ENCODE measurements around the gene ENAH. TPM values are rescaled to one million over a fixed set of nuclear protein-coding genes. Genes with fewer than 3 reads are reported as not detected.

Gene ENAH
- total and polyA plus RNA-seq, 12 donors = 12.4 to 201 (median 99.8) TPM

DNA sequence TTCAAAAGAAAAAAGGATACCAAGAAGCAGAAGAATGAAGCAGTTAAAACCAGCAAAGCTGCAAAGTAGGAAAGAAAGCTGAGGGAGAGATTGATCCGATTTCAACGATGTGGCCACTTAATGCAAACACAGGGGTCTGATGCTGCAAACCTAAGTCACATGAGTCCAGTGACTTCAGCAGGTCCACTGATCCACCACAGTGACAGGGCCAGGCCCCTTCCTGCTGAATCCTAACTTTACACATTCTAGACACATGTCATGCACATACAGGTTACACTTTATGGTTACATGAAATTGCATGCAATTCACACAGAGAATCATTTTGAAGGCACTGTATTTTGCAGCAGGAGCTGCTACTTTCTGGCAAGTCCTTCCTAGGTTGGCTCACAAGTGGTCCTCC, 166.1 kb downstream of the ENAH start:
- Histone ChIP-seq H3K27ac (no peak overlapping the region), H3K4me1 (peaks cover 0 to 10% (median 0%) of the 10 kb centered on the region in 9 donors), H3K27me3 (no peaks in the 10 kb centered on the region), H3K9me3 (no peaks in the 10 kb centered on the region), H3K4me3 (no peak overlapping the region), H3K36me3 (no peaks in the 10 kb centered on the region)
- DNase-seq = no peak
- intact Hi-C loops (cut with DNase I) = loop anchor here in 2 of 10 donors (10.0 kb wide), 1 partner anchor 168 kb away; the partner anchor contains the start of gene ENAH (in 2 of the 2)
- ATAC-seq = no peak
- WGBS, 2 donors = 89 to 90% methylated on average over 2 of the region's 2 CpGs
- no peak for TF ChIP-seq CTCF (IDR thresholded peaks at IDR 0.05)

DNA sequence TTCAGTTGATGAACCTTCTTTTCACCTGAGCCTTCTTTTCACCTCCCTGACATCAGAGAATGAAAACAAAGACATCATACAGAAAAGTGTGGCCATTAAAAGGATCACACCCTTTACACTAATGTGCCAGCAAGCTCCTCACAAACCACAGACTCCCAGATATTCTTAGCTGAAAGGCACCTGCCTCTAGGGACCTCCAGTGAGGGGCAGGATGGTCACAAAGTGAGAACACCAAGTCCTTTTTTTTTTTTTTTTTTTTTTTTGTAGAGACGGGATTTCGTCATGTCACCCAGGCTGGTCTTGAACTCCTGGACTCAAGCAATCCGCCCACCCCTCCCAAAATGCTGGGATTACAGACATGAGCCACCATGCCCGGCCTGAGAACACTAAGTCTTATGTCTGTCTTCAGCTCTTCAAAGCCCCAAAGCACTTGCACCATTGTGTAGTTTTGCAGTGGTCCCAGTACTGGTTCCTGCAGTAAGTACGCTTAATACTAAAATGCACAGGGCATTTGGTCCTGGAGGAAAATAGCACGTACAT, 166.9 kb downstream of the ENAH start:
- no peak for TF ChIP-seq CTCF (IDR thresholded peaks at IDR 0.05)
- WGBS, 2 donors = 96 to 97% methylated on average over 6 of the region's 6 CpGs

DNA sequence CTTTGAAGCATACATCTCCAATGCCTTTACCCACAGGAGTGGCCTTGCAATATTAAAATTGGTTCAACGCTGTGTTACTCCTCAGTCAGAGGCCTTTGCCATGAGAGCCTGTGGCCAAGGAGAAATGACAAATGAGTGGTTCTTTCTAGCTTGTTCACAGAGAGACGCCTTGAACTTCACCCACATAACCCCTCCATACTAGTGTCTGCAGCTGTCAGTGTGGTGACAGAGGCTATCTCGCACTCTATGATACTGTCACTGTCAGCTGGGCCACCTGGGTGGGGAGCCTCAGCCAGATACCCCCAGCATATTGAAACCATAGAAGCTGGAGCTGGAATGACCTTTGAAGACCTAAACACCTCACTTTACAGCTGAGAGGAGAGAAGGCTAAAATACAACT, 167.7 kb downstream of the ENAH start:
- H3K27me3 ChIP-seq = no peaks in the 10 kb centered on the region
- no peaks in the 10 kb centered on the region for H3K9me3 ChIP-seq
- DNase-seq = no peak
- no peak for ATAC-seq
- intact Hi-C loops (cut with DNase I) = loop anchor here in 3 of 10 donors (2.0 to 10.0 kb wide), 2 partner anchors 170 to 282 kb away; partner anchors contain the start of gene ENAH (in 2 of the 3)
- H3K4me1 ChIP-seq = peaks cover 0 to 10% (median 0%) of the 10 kb centered on the region in 9 donors
- no peak for TF ChIP-seq CTCF (IDR thresholded peaks at IDR 0.05)
- H3K36me3 ChIP-seq = no peaks in the 10 kb centered on the region
- H3K4me3 ChIP-seq = no peak overlapping the region
- 81 to 83% methylated on average over 3 of the region's 3 CpGs for WGBS, 2 donors
- H3K27ac ChIP-seq = no peak overlapping the region

More for the DNA sequence above, 166.9 kb downstream of the ENAH start:
- Histone ChIP-seq H3K4me3 (no peak overlapping the region), H3K27me3 (no peaks in the 10 kb centered on the region), H3K27ac (no peak overlapping the region), H3K9me3 (no peaks in the 10 kb centered on the region), H3K4me1 (peaks cover 0 to 10% (median 0%) of the 10 kb centered on the region in 9 donors), H3K36me3 (no peaks in the 10 kb centered on the region)
- ATAC-seq (no peak), DNase-seq (no peak)
- intact Hi-C loops (cut with DNase I) = loop anchor here in 3 of 10 donors (2.0 to 10.0 kb wide), 2 partner anchors 169 to 281 kb away; partner anchors contain the start of gene ENAH (in 2 of the 3)

DNA sequence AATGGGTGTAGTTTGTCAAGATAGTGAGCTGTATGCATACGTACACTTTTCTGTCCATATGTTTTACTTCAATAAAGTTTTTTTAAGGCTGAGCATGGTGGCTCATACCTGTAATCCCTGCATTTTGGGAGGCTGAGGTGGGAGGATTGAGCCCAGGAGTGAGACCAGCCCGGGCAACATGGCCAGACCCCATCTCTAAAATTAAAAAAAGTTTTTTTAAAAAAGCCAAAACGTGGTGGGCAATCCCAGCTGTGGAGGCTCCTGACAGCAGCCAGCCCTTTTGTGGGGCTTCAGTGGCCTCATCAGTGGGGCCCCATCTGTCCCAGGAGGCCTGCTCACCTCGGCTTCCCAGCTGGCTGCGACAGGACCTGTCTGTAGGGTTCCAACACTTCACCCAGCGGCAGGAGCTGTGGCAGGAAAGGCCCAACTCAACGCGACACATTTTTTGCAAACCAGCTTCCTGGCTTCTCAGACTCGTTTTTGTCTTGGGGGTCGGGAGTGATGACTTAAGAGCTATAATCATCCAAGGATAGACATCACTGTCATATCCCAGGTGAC, 168.2 kb downstream of the ENAH start:
- Histone ChIP-seq H3K4me3 (no peak overlapping the region), H3K36me3 (no peaks in the 10 kb centered on the region), H3K27me3 (no peaks in the 10 kb centered on the region), H3K4me1 (peaks cover 0 to 10% (median 0%) of the 10 kb centered on the region in 9 donors), H3K27ac (no peak overlapping the region), H3K9me3 (no peaks in the 10 kb centered on the region)
- no peak for TF ChIP-seq CTCF (IDR thresholded peaks at IDR 0.05)
- no peak for DNase-seq
- ATAC-seq = peak in 1 of 8 donors; percentile 18
- intact Hi-C loops (cut with DNase I) = loop anchor here in 3 of 10 donors (2.0 to 10.0 kb wide), 2 partner anchors 170 to 282 kb away; partner anchors contain the start of gene ENAH (in 2 of the 3)
- WGBS, 2 donors = 56 to 65% methylated on average over 10 of the region's 10 CpGs
